Osteocyte (in vitro differentiated cells): Measurements from ENCODE around the gene B3GNT2. TPM values are rescaled to one million over a fixed set of nuclear protein-coding genes. Genes with fewer than 3 reads are reported as not detected.

ENCODE experiments used
- DNase-seq: peaks from one replicate; pipeline ENCODE4 v3.0.0; 2021; ENCODE audit warnings: mixed read lengths; ENCODE audit not compliant: unreplicated experiment; ENCODE audit errors: extremely low spot score
- H3K27ac Mint-ChIP-seq: one replicate; pipeline ENCODE4 v1.8.0; 2021; ENCODE audit warnings: mild to moderate bottlenecking, mixed read lengths; ENCODE audit not compliant: unreplicated experiment
- H3K27me3 Mint-ChIP-seq: one replicate; pipeline ENCODE4 v1.8.0; 2021; ENCODE audit warnings: mixed read lengths; ENCODE audit not compliant: unreplicated experiment
- H3K36me3 Mint-ChIP-seq: one replicate; pipeline ENCODE4 v1.8.0; 2021; ENCODE audit warnings: mixed read lengths; ENCODE audit not compliant: unreplicated experiment
- H3K4me1 Mint-ChIP-seq: one replicate; pipeline ENCODE4 v1.8.0; 2021; ENCODE audit warnings: mixed read lengths; ENCODE audit not compliant: unreplicated experiment
- H3K4me3 Mint-ChIP-seq: one replicate; pipeline ENCODE4 v1.8.0; 2021; ENCODE audit warnings: mild to moderate bottlenecking, moderate library complexity, mixed read lengths; ENCODE audit not compliant: unreplicated experiment
- H3K9me3 Mint-ChIP-seq: one replicate; pipeline ENCODE4 v1.8.0; 2021; ENCODE audit warnings: mixed read lengths; ENCODE audit not compliant: unreplicated experiment
- CTCF ChIP-seq: fragments of 200-600 bp; sonication (generic); IDR thresholded peaks from 2 replicates; pipeline ENCODE4 v1.5.0; 2021; ENCODE audit warnings: antibody characterized with exemption, mild to moderate bottlenecking, moderate library complexity
- total RNA-seq: library from RNA; stranded (reverse); gene quantifications from 2 replicates; pipeline ENCODE4 v1.2.1, GENCODE V29; 2021

B3GNT2 gene
- total RNA-seq, 1 donor from 2014 or later: 7.9 TPM

- DNase-seq: no peak
- peaks cover 3% of the 10 kb centered on the region for H3K27me3 Mint-ChIP-seq
- H3K4me1 Mint-ChIP-seq: no peaks in the 10 kb centered on the region
- H3K27ac Mint-ChIP-seq: no peak overlapping the region
- no peak for TF ChIP-seq CTCF
- H3K4me3 Mint-ChIP-seq: no peak overlapping the region
- no peaks in the 10 kb centered on the region for H3K9me3 Mint-ChIP-seq
- H3K36me3 Mint-ChIP-seq: no peaks in the 10 kb centered on the region
These were observed 58.7 kb downstream of the B3GNT2 start for GRCh38 chr2:62254424-62255266.

- DNase-seq: no peak
- H3K9me3 Mint-ChIP-seq: no peaks in the 10 kb centered on the region
- H3K27ac Mint-ChIP-seq: no peak overlapping the region
- no peak overlapping the region for H3K4me3 Mint-ChIP-seq
- H3K4me1 Mint-ChIP-seq: no peaks in the 10 kb centered on the region
- peaks cover 3% of the 10 kb centered on the region for H3K27me3 Mint-ChIP-seq
- no peak for TF ChIP-seq CTCF
- H3K36me3 Mint-ChIP-seq: no peaks in the 10 kb centered on the region
These were observed 61.6 kb downstream of the B3GNT2 start for GRCh38 chr2:62257466-62257865.

GRCh38 chr2:62263076-62263715 is 67.3 kb downstream of the B3GNT2 start:
- no peaks in the 10 kb centered on the region for H3K36me3 Mint-ChIP-seq
- no peak for DNase-seq
- no peak for TF ChIP-seq CTCF
- H3K27ac Mint-ChIP-seq: no peak overlapping the region
- H3K4me1 Mint-ChIP-seq: peaks cover 29% of the 10 kb centered on the region
- H3K4me3 Mint-ChIP-seq: no peak overlapping the region
- no peaks in the 10 kb centered on the region for H3K9me3 Mint-ChIP-seq
- H3K27me3 Mint-ChIP-seq: peaks cover 3% of the 10 kb centered on the region

GRCh38 chr2:62264186-62264585 is 68.3 kb downstream of the B3GNT2 start:
- Mint-ChIP-seq H3K4me3 (no peak overlapping the region), H3K27me3 (no peaks in the 10 kb centered on the region), H3K4me1 (peaks cover 29% of the 10 kb centered on the region), H3K27ac (no peak overlapping the region), H3K36me3 (no peaks in the 10 kb centered on the region), H3K9me3 (no peaks in the 10 kb centered on the region)
- TF ChIP-seq CTCF: no peak
- DNase-seq: no peak

- Mint-ChIP-seq H3K27ac (no peak overlapping the region), H3K4me1 (peaks cover 29% of the 10 kb centered on the region), H3K27me3 (no peaks in the 10 kb centered on the region), H3K4me3 (no peak overlapping the region), H3K9me3 (no peaks in the 10 kb centered on the region), H3K36me3 (no peaks in the 10 kb centered on the region)
- no peak for DNase-seq
- no peak for TF ChIP-seq CTCF
These were observed 69.2 kb downstream of the B3GNT2 start for GRCh38 chr2:62265106-62265505.
